ENCODE data around the gene LST1.

The LST1 gene

DNA sequence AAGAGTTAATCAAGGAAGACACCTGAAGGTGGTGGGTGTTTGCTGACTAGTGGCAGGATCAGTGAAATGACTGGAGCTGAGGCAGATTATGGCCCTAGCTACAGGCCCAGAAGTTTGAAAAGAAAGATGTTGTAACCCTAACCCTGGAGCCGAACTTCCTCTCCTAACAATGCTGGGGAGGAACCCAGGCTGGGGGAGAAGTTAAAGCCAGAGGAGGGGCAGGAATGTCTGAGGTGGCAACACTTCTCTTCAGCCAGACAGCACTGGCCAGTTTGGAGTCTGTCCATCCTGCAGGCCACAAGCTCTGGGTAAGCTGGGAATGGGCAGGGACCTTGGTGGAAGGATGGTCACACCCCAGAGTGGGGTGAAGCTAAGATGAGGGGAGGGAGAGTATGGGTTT, at the start of gene LST1:
TSS of gene LST1 (plus strand) at position 270 of the 400 bp plus-strand sequence. CDS start 1,023 bp downstream, outside the sequence.
- TF ChIP-seq, protein P1, sequence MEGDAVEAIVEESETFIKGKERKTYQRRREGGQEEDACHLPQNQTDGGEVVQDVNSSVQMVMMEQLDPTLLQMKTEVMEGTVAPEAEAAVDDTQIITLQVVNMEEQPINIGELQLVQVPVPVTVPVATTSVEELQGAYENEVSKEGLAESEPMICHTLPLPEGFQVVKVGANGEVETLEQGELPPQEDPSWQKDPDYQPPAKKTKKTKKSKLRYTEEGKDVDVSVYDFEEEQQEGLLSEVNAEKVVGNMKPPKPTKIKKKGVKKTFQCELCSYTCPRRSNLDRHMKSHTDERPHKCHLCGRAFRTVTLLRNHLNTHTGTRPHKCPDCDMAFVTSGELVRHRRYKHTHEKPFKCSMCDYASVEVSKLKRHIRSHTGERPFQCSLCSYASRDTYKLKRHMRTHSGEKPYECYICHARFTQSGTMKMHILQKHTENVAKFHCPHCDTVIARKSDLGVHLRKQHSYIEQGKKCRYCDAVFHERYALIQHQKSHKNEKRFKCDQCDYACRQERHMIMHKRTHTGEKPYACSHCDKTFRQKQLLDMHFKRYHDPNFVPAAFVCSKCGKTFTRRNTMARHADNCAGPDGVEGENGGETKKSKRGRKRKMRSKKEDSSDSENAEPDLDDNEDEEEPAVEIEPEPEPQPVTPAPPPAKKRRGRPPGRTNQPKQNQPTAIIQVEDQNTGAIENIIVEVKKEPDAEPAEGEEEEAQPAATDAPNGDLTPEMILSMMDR (conservative IDR thresholded peaks at IDR 0.05; ENCODE audit: low read depth, low read length), result no peak
- no peak for DNase-seq (ENCODE audit: low read depth)
- H3K4me3 ChIP-seq (ENCODE audit: low read depth, low read length), result no peak within 1 kb of the TSS

DNA sequence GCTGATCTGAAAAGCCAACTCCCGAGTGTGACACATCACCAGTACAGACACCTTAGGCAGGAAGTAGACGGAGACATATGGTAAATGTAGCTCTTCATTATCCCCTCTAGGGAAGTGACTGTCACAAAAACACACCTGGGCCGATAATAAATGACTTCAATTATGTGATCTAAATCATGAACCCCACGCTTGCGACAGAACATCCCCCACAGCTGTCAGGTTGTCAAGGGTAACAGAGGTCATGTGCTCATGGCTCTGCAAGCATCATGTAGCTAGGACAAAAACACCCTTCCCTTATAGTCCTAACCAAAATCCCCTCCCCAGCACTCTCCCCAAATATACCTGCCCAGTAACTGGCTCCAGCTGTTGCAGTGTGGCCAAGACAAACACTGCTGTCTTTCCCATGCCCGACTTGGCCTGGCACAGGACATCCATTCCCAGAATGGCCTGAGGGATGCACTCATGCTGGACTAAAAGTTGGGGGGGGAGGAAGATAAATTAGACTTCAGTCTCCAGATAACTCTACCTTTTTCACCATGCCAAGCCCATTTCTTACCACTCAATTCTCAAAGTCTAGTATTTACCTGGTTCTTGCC, 47.2 kb upstream of the LST1 start:
- peak overlapping the region; percentile 14 for H3K4me3 ChIP-seq (ENCODE audit: low read depth, low read length)
- DNase-seq (ENCODE audit: low read depth), result no peak
- TF ChIP-seq, protein P1 (conservative IDR thresholded peaks at IDR 0.05; ENCODE audit: low read depth, low read length), result no peak

DNA sequence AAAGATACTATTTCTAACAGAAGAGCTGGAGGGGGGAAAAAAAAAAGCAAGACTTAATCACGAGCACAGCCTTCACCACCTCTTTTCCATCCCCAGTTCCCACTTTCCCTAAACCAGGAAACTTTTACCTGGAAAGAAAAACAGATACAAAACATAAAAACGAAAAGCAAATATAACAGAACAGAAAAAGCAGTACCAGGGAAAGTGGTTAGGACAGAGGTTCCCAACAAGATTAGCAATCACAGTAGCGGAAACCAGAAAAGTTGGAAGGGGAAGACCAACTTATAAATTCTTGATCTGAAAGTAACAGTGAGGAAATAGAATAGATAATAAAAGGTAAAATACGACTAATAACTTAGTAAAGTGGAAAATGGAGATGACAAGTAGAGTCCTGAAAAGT, 45.4 kb upstream of the LST1 start:
- DNase-seq (ENCODE audit: low read depth), result no peak
- H3K4me3 ChIP-seq (ENCODE audit: low read depth, low read length), result peak overlapping the region; percentile 94
- TF ChIP-seq, protein P1 (conservative IDR thresholded peaks at IDR 0.05; ENCODE audit: low read depth, low read length), result no peak

DNA sequence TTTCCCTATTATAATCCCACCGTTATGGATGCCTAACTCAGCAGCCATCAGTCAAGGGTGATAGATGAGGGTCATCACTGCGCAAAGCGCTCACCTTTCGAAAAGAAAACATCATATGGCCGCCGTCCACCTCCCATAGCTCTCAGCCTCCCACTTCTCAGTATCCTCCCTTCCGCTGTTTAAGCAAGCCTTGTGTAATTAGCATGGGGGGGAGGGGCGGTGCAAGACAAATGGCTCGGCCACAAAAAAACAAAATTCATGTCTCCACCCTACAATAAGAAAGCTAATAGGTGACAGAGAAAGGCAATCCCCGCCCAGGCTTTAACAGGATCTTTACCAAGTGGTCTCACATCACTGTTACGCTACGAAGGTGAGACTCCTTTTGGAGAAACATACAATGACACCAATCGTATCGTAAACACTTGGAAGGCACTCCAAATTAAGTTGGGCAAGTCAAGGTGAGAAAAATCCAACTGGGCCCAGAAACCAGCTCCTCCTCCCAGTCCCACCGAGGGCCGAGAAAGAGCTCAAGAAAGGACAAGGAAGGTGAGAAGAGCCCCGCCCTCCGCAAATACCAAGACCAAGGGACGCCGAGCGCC, 44.9 kb upstream of the LST1 start:
- H3K4me3 ChIP-seq (ENCODE audit: low read depth, low read length), result peak overlapping the region; percentile 94
- peak; percentile 76 for DNase-seq (ENCODE audit: low read depth)
- TF ChIP-seq, protein P1 (conservative IDR thresholded peaks at IDR 0.05; ENCODE audit: low read depth, low read length), result no peak

DNA sequence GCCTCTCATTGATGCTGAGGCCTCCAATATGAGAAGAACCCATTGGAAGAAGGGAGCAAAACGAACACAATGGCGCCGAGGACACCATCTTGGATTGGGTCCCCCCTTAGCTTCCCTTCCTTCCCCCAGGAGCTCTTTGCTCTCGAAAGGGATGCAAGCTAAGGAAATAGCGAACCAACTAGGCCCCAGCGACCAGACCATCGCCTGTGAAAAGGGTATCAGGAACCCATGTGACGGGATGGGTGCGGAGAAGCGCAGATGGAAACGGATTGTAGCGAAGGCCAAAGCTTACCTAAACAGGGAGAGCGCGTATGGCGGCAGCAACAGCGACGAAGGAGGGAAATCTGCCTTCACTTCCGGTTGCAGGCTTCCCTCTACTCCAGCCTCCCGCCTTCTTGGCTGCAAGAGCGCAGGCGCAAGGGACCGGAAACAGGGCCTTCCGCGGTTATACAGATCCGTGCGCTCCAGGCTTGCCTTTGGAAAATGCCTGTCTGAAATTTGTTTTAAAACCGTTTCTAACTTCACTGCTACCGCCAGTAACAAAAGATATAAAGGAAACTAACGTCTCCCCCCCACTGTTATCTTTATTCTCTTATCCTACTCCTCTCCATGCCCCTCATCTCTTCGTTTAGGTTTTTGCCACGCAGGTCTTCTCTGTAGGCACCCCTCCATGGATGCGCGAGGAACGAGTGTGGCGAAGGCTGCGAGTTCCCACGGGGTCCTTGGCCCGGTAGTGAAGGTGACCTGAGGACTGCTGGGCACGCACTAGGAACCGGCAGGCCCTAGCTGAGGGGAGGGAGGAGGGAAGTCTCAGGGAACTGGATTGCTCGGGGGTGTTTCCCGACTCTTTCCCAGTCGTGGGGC, 44.2 kb upstream of the LST1 start, which contains the start of gene DDX39B:
TSS of gene DDX39B (minus strand) at position 346 of the 864 bp plus-strand sequence. CDS start 1,471 bp downstream, outside the sequence.
- TF ChIP-seq, protein P1 (conservative IDR thresholded peaks at IDR 0.05; ENCODE audit: low read depth, low read length), result no peak
- DNase-seq (ENCODE audit: low read depth), result peak; percentile 99
- H3K4me3 ChIP-seq (ENCODE audit: low read depth, low read length), result peak within 1 kb of the TSS; percentile 94

DNA sequence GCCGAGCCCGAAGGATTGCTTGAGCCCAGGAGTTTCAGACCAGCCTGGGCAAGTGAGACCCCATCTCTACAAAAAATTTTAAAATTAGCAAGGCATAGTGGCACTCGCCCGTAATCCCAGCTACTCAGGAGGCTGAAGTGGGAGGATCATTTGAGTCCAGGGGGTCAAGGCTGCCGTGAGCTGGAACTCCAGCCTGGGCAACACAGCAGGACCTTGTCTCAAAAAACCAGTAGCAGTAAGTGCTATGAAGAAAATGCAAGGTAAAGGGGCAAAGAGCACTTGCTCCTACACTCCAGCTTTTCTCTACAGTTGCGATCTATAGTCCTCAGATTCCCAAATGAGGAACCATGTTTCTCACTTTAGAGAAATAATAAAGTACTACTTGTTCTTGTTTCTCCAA, 42.4 kb upstream of the LST1 start:
- DNase-seq (ENCODE audit: low read depth), result no peak
- TF ChIP-seq, protein P1 (conservative IDR thresholded peaks at IDR 0.05; ENCODE audit: low read depth, low read length), result no peak
- H3K4me3 ChIP-seq (ENCODE audit: low read depth, low read length), result no peak overlapping the region
